Measurements from ENCODE around the gene ESR2. TPM values are rescaled to one million over a fixed set of nuclear protein-coding genes. Genes with fewer than 3 reads are reported as not detected.

ESR2 gene
- total and polyA plus RNA-seq, 2 of the 8 experiments (the other 6 are each of a cell fraction or from before 2014, with no cell fraction given): 0.19 to 0.23 TPM

DNA sequence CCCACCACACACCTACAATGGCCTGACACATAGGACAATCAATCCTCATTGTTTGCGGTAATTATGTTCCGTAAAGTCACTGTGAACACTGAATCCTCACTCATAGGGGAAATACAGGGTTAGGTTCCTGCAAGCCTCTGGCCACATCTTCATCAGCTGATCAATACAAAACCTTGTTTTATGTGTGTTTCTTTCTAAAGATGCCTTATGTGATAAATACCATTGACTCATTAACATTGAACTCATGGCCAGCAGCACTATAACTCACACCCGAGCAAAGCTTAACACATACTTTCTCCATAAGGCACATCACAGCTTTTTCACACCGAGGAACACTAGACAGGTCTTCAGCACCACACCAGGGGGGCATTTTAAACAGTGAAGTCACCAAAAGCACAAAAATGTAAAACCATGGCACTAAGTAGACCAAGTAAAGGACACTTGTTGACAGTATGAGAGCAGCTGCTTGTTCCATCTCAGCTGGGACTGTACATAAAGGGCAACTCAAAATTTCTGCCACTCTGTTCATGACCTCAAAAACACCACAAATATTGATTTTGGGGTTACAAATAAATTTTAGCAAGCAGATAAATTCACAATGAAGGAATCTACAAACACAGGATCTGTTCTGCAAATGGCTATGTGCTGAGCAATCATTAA is 60.5 kb downstream of the ESR2 start (continued):
- TF ChIP-seq, protein P1, sequence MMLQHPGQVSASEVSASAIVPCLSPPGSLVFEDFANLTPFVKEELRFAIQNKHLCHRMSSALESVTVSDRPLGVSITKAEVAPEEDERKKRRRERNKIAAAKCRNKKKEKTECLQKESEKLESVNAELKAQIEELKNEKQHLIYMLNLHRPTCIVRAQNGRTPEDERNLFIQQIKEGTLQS (IDR thresholded peaks at IDR 0.05; ENCODE audit: insufficient read depth, low read depth, low read length): no peak
- TF ChIP-seq CEBPB (IDR thresholded peaks at IDR 0.05; ENCODE audit: low read depth, low read length): no peak
